ENCODE results near the gene COL20A1.
"Not testable (repeated sequence)": the region's sequence is repeated elsewhere in the genome, so short reads cannot be mapped to it uniquely, and the experiment has no call there.

Gene COL20A1

DNA sequence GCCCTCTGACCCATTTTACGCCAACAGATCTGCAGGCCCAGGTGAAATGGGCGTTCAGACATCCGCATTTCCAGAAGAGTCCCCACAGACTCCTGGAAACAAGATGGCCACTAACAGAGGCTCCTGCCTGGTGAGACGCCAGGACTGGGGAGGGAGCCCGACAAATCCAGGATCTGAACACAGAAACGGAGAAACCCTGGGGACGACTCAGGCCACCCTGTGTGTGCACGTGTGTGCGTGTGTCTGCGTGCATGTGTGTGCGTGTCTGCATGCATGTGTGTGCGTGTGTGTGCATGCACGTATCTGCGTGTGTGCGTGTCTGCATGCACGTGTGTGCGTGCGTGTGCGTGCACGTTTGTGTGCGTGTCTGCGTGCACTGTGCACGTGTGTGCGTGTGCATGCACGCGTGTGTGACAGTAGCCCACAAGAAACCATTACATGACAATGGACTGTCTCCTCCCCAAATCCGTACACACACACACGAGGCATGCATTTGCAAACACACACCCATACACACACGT lies 43.3 kb downstream of the COL20A1 start:
- H3K4me3 Mint-ChIP-seq, result no peak overlapping the region
- peaks cover 3 to 7% of the 10 kb centered on the region in 2 donors for H3K36me3 Mint-ChIP-seq
- H3K9me3 Mint-ChIP-seq, result peaks cover 8 to 9% of the 10 kb centered on the region in 2 donors
- H3K27ac Mint-ChIP-seq, result no peak overlapping the region
- H3K4me1 Mint-ChIP-seq, result no peaks in the 10 kb centered on the region
- peaks cover 37 to 48% of the 10 kb centered on the region in 2 donors for H3K27me3 Mint-ChIP-seq
- no peak for ATAC-seq (replicated peaks)
- no peak for DNase-seq

DNA sequence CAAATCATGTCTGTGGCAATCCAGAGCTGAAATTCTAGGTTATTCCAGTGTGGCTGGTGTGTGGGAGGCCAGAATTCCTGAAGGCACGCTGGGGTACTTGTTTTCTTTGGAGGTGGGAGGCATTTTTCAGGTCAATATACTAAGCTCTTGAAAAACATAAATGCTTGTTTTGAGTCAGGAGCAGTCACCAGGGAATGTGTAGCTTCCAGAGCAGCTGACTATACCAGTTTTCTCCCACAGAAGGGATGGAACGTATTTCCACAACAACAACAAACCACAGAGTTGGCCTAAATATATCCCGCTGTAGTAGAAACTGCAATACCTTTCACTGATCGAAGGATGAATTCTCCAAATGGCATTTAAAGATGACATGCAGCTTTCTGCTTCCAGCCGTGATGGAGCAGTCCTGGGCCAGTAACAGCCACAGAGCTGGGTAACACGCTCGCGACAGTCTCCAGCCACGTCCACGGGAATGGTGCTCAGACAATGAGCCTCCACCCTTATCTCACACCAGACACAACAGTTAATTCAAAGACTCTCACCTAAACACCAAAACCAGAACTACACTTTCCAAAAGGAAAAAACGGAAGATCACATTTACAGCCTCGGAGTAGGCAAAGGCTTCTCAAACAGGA lies 44.9 kb downstream of the COL20A1 start:
- Mint-ChIP-seq H3K4me3 (no peak overlapping the region), H3K9me3 (peaks cover 0 to 2% of the 10 kb centered on the region in 2 donors), H3K27me3 (peaks cover 42 to 43% of the 10 kb centered on the region in 2 donors), H3K4me1 (no peaks in the 10 kb centered on the region), H3K27ac (peak overlapping the region; percentile 10), H3K36me3 (no peaks in the 10 kb centered on the region)
- DNase-seq (no peak), ATAC-seq (replicated peaks) (no peak)

DNA sequence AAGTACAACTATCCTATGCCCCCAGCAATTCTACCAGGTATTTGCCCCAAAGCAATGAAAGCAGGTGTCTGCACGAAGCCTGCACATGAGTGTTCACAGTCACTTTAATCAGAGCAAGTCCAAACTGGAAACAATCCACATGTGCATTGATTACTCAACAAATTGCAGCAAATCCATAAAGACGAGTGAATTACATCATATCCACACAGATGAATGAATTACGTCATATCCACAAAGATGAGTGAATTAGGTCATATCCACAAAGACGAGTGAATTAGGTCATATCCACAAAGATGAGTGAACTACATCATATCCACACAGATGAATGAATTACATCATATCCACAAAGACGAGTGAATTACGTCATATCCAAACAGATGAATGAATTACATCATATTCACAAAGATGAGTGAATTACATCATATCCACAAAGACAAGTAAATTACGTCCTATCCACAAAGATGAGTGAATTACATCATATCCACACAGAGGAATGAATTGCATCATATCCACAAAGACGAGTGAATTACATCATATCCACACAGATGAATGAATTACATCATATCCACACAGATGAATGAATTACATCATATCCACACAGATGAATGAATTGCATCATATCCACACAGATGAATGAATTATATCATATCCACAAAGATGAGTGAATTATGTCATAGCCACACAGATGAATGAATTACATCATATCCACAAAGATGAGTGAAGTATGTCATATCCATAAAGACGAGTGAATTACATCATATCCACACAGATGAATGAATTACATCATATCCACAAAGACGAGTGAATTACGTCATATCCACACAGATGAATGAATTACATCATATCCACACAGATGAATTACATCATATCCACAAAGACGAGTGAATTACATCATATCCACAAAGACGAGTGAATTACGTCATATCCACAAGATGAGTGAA lies 46.4 kb downstream of the COL20A1 start:
- ATAC-seq (replicated peaks); H3K4me1 Mint-ChIP-seq; H3K27ac Mint-ChIP-seq; H3K36me3 Mint-ChIP-seq; DNase-seq; H3K9me3 Mint-ChIP-seq; H3K4me3 Mint-ChIP-seq: not testable (repeated sequence)
- H3K27me3 Mint-ChIP-seq, result peaks cover 35 to 38% of the 10 kb centered on the region in 2 donors

DNA sequence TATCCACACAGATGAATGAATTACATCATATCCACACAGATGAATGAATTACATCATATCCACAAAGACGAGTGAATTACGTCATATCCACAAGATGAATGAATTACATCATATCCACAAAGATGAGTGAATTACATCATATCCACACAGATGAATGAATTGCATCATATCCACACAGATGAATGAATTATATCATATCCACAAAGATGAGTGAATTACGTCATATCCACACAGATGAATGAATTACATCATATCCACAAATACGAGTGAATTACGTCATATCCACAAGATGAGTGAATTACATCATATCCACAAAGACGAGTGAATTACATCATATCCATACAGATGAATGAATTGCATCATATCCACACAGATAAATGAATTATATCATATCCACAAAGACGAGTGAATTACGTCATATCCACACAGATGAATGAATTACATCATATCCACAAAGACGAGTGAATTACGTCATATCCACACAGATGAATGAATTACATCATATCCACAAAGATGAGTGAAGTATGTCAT lies 47.2 kb downstream of the COL20A1 start:
- DNase-seq; H3K36me3 Mint-ChIP-seq; H3K9me3 Mint-ChIP-seq; H3K27ac Mint-ChIP-seq; H3K4me3 Mint-ChIP-seq; H3K4me1 Mint-ChIP-seq; ATAC-seq (replicated peaks): not testable (repeated sequence)
- H3K27me3 Mint-ChIP-seq, result peaks cover 30 to 34% of the 10 kb centered on the region in 2 donors

DNA sequence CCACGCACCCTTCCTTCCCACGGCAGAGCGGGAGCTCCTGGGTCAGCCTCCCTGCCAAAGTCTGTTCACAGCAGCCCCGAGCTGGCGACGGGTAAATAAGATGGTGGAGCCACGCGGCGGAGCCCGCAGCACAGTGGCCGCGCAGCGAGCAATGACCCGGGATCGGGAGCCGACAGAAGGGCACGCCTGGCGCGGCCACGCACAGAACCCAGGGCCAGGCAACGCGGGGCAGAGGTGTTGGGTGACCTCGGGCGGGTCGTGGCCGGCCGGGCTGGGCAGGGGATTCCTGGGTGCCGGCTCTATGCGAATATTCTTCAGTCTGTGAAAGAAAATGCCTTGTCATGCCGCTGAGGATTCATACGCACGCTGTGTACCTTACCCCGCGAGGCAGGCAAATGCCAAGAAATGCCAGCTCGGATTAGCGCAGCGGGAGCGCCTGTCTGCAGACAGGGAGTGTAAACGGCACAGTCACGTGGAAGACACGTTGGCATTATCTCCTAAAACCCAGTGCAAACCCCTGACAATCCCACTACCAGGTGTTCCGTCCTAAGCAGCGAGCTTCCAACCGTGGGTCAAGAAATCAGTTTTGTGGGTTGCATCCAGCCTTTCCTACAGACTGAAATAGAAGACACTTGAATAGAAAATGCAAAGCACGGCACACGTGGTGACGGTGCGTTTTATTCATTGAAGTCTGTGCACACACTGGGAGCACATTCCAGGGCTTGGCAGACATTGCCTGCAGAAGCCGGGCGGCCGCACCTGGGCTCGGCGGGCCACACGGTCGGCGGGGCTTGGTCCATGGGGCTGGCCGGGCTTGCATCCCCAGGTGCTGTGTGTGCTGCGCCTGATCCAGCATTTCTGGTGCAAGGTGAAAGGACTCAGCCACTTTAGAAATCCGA lies 49.8 kb downstream of the COL20A1 start:
- H3K9me3 Mint-ChIP-seq, result peaks cover 0 to 2% of the 10 kb centered on the region in 2 donors
- DNase-seq (no peak), ATAC-seq (replicated peaks) (no peak)
- peaks cover 13 to 15% of the 10 kb centered on the region in 2 donors for H3K27me3 Mint-ChIP-seq
- no peak overlapping the region for H3K27ac Mint-ChIP-seq
- H3K36me3 Mint-ChIP-seq, result no peaks in the 10 kb centered on the region
- no peaks in the 10 kb centered on the region for H3K4me1 Mint-ChIP-seq
- H3K4me3 Mint-ChIP-seq, result no peak overlapping the region

DNA sequence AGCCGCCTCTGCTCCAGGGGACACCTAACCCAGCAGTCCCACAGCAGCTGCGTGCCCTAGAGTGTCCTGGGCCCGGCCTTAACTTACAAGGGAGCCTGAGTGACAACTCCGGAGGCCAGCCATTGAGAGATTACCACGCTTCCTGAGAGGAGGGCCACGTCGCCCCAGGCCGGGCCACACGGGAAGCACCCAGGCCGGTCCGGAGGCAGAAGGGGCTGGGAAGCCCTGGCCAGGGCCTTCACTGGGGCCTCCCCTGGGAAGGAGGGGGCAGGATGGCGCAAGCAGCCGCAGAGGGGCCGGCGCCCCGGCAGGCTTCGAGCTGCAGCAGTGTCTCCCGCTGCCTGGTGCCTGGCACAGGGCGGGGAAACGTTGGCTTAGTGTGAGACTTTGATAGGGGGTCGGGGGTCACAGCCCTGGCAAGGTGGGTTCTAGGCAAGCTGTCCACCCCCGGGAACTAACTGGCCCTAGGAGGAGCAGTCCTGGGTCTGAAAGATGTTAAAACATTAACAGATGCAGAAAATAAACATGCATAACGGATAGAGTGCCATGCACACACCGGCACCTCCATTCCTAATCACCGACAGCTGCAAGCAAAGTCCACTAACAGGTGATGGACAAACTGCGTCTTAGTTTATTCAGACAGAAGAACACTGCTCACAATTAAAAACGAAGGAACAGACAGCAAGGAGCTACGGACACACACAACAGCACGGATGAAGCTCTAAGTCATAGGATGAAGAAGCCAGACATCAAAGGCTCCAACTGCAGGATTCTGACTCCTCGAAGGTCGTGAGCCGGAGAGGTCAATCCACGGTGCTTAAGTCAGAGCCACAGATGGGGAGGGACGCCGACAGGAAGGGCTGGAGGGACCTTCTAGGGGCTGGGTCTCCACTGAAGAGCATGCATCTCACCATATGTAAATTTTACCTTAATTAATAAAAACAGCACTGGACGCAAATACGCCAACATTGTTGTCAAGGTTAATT lies 50.8 kb downstream of the COL20A1 start:
- Mint-ChIP-seq H3K4me1 (no peaks in the 10 kb centered on the region), H3K36me3 (no peaks in the 10 kb centered on the region), H3K4me3 (no peak overlapping the region), H3K9me3 (no peaks in the 10 kb centered on the region), H3K27ac (no peak overlapping the region), H3K27me3 (peaks cover 6 to 7% of the 10 kb centered on the region in 2 donors)
- ATAC-seq (replicated peaks) (no peak), DNase-seq (no peak)

DNA sequence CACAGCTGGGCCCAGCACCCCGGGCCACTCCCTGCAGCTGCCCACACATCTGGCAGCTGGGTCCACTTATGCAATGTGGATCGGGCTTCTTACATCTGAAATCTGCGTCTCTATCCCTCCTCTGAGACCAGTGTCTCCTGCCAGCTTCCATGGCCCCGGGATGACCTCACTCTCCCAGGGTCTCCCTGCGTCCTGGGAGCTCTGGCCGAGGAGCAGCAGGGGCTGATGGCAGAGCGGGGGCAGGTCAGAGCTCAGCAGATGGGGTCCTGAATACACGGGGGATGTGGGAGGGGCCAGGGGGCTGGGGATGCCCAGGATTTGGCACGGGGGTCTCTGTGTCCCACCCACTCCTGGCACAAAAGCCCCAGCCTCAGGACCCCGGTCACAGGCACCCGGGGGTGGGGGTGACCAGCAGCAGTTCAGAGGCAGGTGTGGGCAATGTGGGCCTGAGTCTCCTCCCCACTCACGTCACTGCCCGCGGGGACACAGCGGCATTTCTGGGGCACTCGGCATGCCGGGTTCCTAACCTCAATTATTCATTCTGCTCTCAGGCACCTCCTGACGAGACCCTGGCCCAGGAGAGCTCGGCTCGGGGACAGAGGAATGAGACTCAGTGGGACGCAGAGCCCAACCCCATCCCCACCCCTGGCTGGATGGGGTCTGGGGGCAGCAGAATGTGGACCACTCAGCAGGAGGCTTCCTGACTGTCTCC lies 51.8 kb downstream of the COL20A1 start:
- no peak overlapping the region for H3K27ac Mint-ChIP-seq
- ATAC-seq (replicated peaks), result no peak
- no peaks in the 10 kb centered on the region for H3K36me3 Mint-ChIP-seq
- H3K9me3 Mint-ChIP-seq, result no peaks in the 10 kb centered on the region
- peaks cover 5 to 7% of the 10 kb centered on the region in 2 donors for H3K27me3 Mint-ChIP-seq
- no peak for DNase-seq
- no peaks in the 10 kb centered on the region for H3K4me1 Mint-ChIP-seq
- no peak overlapping the region for H3K4me3 Mint-ChIP-seq

DNA sequence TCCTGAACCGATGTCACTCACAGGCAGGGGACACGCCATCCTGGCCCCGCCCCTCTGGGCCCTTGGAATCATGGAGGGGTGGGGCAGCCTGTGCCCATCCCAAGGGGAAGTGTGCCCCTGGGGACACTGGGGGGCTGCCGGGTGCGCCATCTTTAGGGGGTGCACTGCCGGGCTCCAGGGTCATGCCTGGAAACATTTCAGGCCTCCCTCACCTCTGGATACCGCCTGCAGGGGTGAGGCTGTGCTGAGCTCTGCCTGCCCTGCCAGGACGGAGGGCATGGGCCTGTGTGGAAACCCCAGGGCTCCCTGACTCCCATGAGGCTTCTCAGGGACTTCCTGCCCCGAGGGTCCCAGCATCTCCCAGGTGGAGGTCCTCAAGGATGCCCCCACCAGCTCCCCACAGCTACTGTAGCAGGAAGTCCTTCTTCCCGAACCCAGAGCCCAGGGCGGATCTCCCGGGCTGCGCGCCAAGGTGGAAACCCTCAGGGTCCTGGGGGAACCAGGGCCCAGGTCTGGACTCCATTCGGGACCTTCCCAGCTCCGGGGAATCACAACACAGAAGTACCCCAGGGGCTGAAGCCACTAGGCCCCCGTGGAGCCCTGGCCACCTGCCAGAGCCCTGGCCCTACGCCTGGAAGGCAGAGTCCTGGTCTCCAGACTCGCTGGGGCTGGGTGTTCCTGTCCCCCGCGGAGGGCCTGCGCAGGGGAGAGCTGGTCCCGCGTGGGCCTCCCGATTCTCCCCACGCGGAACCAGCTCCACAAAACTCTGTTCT lies 52.5 kb downstream of the COL20A1 start:
- peaks cover 0 to 4% of the 10 kb centered on the region in 2 donors for H3K9me3 Mint-ChIP-seq
- no peaks in the 10 kb centered on the region for H3K4me1 Mint-ChIP-seq
- H3K4me3 Mint-ChIP-seq, result no peak overlapping the region
- DNase-seq, result no peak
- H3K36me3 Mint-ChIP-seq, result peaks cover 0 to 4% of the 10 kb centered on the region in 2 donors
- H3K27ac Mint-ChIP-seq, result no peak overlapping the region
- no peak for ATAC-seq (replicated peaks)
- peaks cover 5 to 7% of the 10 kb centered on the region in 2 donors for H3K27me3 Mint-ChIP-seq

DNA sequence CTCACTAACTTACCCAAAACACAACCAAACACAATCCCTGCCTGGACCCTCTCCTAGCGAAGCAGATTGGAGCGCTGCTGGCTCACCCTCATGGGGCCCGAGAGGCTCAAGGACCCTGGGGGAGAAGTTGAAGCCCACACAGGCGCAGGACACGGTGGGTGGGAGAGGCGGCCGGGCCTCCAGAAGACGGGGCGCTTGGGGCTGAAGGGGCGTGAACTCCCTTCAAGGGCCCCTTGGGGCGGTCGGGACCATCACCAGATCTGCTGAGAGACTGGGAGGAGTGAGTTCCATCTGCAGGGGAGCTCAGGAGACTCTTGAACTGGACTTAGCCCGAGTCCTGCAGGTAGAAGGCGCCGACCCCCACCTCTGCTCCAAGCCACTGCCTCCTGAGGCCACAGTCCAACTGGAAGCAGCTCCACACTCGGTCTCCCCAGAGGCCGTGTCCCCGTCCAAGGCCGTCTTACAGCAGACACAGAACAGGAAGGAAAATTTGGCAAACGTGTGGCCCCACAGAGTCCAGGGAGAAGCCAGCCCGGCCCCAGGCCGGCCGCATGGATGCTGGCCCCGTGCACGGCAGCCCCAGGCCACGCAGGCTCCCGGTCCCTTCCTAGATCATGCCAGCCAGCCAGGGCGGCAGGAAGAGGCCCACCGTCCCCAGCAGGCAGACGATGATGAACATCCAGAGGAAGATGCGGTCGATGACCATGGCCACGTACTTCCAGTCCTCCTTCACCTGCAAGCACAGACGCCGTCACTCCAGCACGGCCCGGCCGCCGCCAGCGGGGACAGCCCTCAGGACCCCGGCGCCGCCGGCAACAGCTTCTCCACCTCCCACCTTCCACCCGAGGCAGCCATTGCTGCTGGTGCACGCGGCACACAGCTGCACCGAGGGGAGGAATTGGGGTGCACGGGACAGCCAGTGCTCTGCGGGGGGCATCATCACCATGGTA lies 53.4 kb downstream of the COL20A1 start:
- Mint-ChIP-seq H3K27me3 (peaks cover under 1 to 5% of the 10 kb centered on the region in 2 donors), H3K4me3 (no peak overlapping the region), H3K36me3 (peaks cover 0 to 4% of the 10 kb centered on the region in 2 donors), H3K27ac (no peak overlapping the region), H3K4me1 (no peaks in the 10 kb centered on the region), H3K9me3 (peaks cover 2 to 13% of the 10 kb centered on the region in 2 donors)
- ATAC-seq (replicated peaks) (no peak), DNase-seq (no peak)

DNA sequence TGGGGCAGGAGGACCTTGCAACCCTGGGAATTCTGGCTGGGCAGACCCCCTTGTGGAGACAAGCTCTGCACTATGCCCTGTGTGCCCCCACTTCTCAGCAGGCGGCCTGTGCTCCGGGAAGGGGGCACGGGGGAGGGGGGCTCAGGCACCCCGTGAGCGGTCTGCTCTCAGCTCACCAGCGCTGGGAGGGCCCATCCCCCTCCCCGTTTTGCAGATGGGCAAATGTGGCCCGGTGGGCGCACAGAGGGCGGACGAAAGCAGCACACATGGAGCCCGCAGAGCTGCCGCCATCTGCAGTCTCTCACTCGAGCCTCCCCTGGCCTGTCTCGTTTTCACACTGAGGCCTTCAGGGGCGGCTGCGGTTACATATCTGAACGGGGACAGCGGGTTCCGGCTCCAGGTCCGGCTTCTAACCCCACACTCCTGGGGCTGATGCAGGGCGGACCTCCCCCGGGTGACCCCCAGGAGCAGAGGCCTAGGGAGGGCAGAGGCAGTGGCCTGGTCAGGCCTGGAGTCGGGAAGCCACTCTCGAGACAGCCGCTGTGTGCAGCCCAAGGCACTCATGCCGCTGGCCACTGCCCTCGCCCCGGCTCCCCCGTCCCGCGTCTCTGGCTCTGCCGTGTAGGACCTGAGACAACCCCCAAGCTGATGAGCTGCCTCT lies 54.2 kb downstream of the COL20A1 start:
- H3K4me1 Mint-ChIP-seq, result no peaks in the 10 kb centered on the region
- no peak for ATAC-seq (replicated peaks)
- H3K36me3 Mint-ChIP-seq, result peaks cover 0 to 4% of the 10 kb centered on the region in 2 donors
- peaks cover 2 to 13% of the 10 kb centered on the region in 2 donors for H3K9me3 Mint-ChIP-seq
- H3K27ac Mint-ChIP-seq, result no peak overlapping the region
- H3K27me3 Mint-ChIP-seq, result peaks cover 0 to 2% of the 10 kb centered on the region in 2 donors
- no peak overlapping the region for H3K4me3 Mint-ChIP-seq
- no peak for DNase-seq

All from stimulated activated naive B cell treated with anti-CD40 and anti-IgM and Interleukin-4, amounts not matched to agents 10 μg/mL and 1 μg/mL and 100 μg/mL, for 72 hours (primary cell).